HCT116 (cell line): Measurements from ENCODE around the gene GPC5. TPM values are rescaled to one million over a fixed set of nuclear protein-coding genes. Genes with fewer than 3 reads are reported as not detected.

Experiments used
- ATAC-seq: fragments of 200-7000 bp; cut with Tn5 transposase; 2 replicates; pipeline ENCODE4 v1.9.1; 2020; ENCODE audit warnings: mild to moderate bottlenecking, moderate library complexity
- BruUV-seq: library from RNA; stranded (reverse); fragments of 400-500 nt; replicated peaks from 2 replicates; lab custom pipeline; 2021; lab: Mats Ljungman, UMichigan
- CTCF ChIA-PET: fragments of 300-600 bp; sonication (Branson Sonifier 250); formaldehyde crosslinking; loops from one replicate; lab custom pipeline; 2021; ENCODE audit warnings: antibody characterized with exemption; lab: Charles Lee
- POLR2A ChIA-PET: fragments of 300-600, 350-600 bp; sonication (Branson Sonifier 250); formaldehyde crosslinking; loops from one replicate; lab custom pipeline; 2021; ENCODE audit warnings: antibody characterized with exemption; lab: Charles Lee
- RAD21 ChIA-PET, 2 experiments: fragments of 300-600 bp; sonication (Branson Sonifier 250); formaldehyde crosslinking; loops; one replicate each; lab custom pipeline; 2023; ENCODE audit warnings: low total read pairs in 2 of 2; ENCODE audit not compliant: uncharacterized antibody in 2 of 2, unreplicated experiment in 2 of 2, low non-redundant PET in 1 of 2; lab: Charles Lee
- DNase-seq: peaks from one replicate; pipeline ENCODE4 v3.0.0-alpha.2; 2010; ENCODE audit warnings: low read depth, low spot score
- H2AFZ ChIP-seq: fragments of 200-600 bp; shearing (Covaris generic), sonication (generic); 2 replicates; pipeline ENCODE4 v1.6.1; 2017; ENCODE audit warnings: low read depth, mixed run types, mixed read lengths, antibody characterized with exemption, low read length; ENCODE audit not compliant: poor library complexity, severe bottlenecking
- H3K27ac ChIP-seq: 2 replicates; pipeline ENCODE4 v1.5.1; 2012; ENCODE audit warnings: low read depth, low read length
- H3K27me3 ChIP-seq: fragments of 200-600 bp; sonication (generic); 2 replicates; pipeline ENCODE4 v1.6.1; 2016; ENCODE audit warnings: mixed run types, low read length, mixed read lengths; ENCODE audit not compliant: insufficient read depth
- H3K36me3 ChIP-seq, 2 experiments: fragments of 200-500 bp in 1 of 2; fragments of 200-600 bp in 1 of 2; sonication (Bioruptor generic) in 1 of 2; sonication (generic) in 1 of 2; 2 replicates each; pipeline versions ENCODE4 v1.5.1 to v1.6.1; 2014 to 2016; ENCODE audit warnings: low read length in 2 of 2, inconsistent platforms in 1 of 2, mixed read lengths in 1 of 2, mixed run types in 1 of 2; ENCODE audit not compliant: insufficient read depth in 2 of 2, control insufficient read depth in 1 of 2
- H3K4me1 ChIP-seq, 2 experiments: fragments of 200-600 bp in 1 of 2; sonication (generic) in 1 of 2; 2 replicates each; pipeline versions ENCODE4 v1.5.1 to v1.6.1; 2012 to 2017; ENCODE audit warnings: low read length in 2 of 2, inconsistent platforms in 1 of 2, mild to moderate bottlenecking in 1 of 2, mixed read lengths in 1 of 2, mixed run types in 1 of 2, moderate library complexity in 1 of 2; ENCODE audit not compliant: insufficient read depth in 2 of 2, control insufficient read depth in 1 of 2
- H3K4me2 ChIP-seq: fragments of 200-600 bp; sonication (generic); 2 replicates; pipeline ENCODE4 v1.6.1; 2017; ENCODE audit warnings: mixed run types, low read length, mixed read lengths
- H3K4me3 ChIP-seq, 2 experiments: fragments of 200-600 bp in 1 of 2; sonication (generic) in 1 of 2; replicated peaks in 1 of 2; 2 replicates each; pipeline ENCODE4 v1.5.1; 2011 to 2016; ENCODE audit warnings: low read length in 2 of 2, control low read depth in 1 of 2, low read depth in 1 of 2, mild to moderate bottlenecking in 1 of 2, mixed read lengths in 1 of 2, mixed run types in 1 of 2
- H3K79me2 ChIP-seq: fragments of 200-600 bp; sonication (generic); 2 replicates; pipeline ENCODE4 v1.6.1; 2017; ENCODE audit warnings: mild to moderate bottlenecking, mixed run types, low read length, moderate library complexity, mixed read lengths; ENCODE audit not compliant: insufficient read depth
- H3K9ac ChIP-seq: fragments of 200-600 bp; sonication (generic); 2 replicates; pipeline ENCODE4 v1.6.1; 2016; ENCODE audit warnings: low read length, mixed read lengths
- H3K9me2 ChIP-seq: fragments of 200-600 bp; sonication (generic), shearing (Covaris generic); 2 replicates; pipeline ENCODE4 v1.6.1; 2017; ENCODE audit warnings: mixed run types, mild to moderate bottlenecking, moderate library complexity; ENCODE audit not compliant: insufficient read depth
- H3K9me3 ChIP-seq, 2 experiments: fragments of 200-500 bp in 1 of 2; fragments of 200-600 bp in 1 of 2; sonication (Bioruptor generic) in 1 of 2; sonication (generic) in 1 of 2; 2 replicates each; pipeline ENCODE4 v1.6.1; 2014 to 2017; ENCODE audit warnings: low read length in 2 of 2, mixed read lengths in 2 of 2, inconsistent platforms in 1 of 2, low read depth in 1 of 2, mild to moderate bottlenecking in 1 of 2, mixed run types in 1 of 2, moderate library complexity in 1 of 2; ENCODE audit not compliant: control insufficient read depth in 1 of 2, insufficient read depth in 1 of 2
- H4K20me1 ChIP-seq: fragments of 200-600 bp; sonication (generic), shearing (Covaris generic); 2 replicates; pipeline ENCODE4 v1.6.1; 2017; ENCODE audit warnings: mixed run types, mild to moderate bottlenecking, moderate library complexity; ENCODE audit not compliant: insufficient read depth
- ATF3 ChIP-seq: IDR thresholded peaks from 2 replicates; pipeline ENCODE4 v1.6.1; 2012
- CEBPB ChIP-seq: IDR thresholded peaks from 2 replicates; pipeline ENCODE4 v1.6.1; 2012; ENCODE audit warnings: low read depth
- CTCF ChIP-seq, 3 experiments: fragments of 200-600 bp in 1 of 3; sonication (generic) in 1 of 3; IDR thresholded peaks in 2 of 3; conservative IDR thresholded peaks in 1 of 3; 2 replicates each; pipeline ENCODE4 v1.5.1; 2012 to 2017; ENCODE audit warnings: low read depth in 2 of 3, low read length in 2 of 3, antibody characterized with exemption in 1 of 3, borderline replicate concordance in 1 of 3, control low read depth in 1 of 3, mild to moderate bottlenecking in 1 of 3, mixed read lengths in 1 of 3, mixed run types in 1 of 3, moderate library complexity in 1 of 3; ENCODE audit not compliant: insufficient read depth in 1 of 3
- EGR1 ChIP-seq: IDR thresholded peaks from 2 replicates; pipeline ENCODE4 v1.6.1; 2012; ENCODE audit warnings: low read depth
- ELF1 ChIP-seq: IDR thresholded peaks from 2 replicates; pipeline ENCODE4 v1.6.1; 2012; ENCODE audit warnings: low read depth, borderline replicate concordance
- EZH2 ChIP-seq: fragments of 200-600 bp; sonication (generic); IDR thresholded peaks from 2 replicates; pipeline ENCODE4 v1.6.1; 2017; ENCODE audit warnings: antibody characterized with exemption, mixed run types
- EZH2phosphoT487 ChIP-seq: fragments of 200-600 bp; IDR thresholded peaks from 2 replicates; pipeline ENCODE4 v1.6.1; 2018; ENCODE audit warnings: antibody characterized with exemption, borderline replicate concordance
- FOSL1 ChIP-seq: IDR thresholded peaks from 2 replicates; pipeline ENCODE4 v1.6.1; 2012; ENCODE audit warnings: low read depth
- MAX ChIP-seq: IDR thresholded peaks from 2 replicates; pipeline ENCODE4 v1.6.1; 2012
- POLR2A ChIP-seq: IDR thresholded peaks from 2 replicates; pipeline ENCODE4 v1.7.0; 2011; ENCODE audit warnings: borderline replicate concordance; ENCODE audit not compliant: insufficient read depth, insufficient read length; ENCODE audit errors: extremely low read depth
- POLR2AphosphoS5 ChIP-seq: IDR thresholded peaks from 2 replicates; pipeline ENCODE4 v1.6.1; 2011; ENCODE audit warnings: mild to moderate bottlenecking, low read depth, low read length, moderate library complexity
- REST ChIP-seq: IDR thresholded peaks from 2 replicates; pipeline ENCODE4 v1.6.1; 2012; ENCODE audit warnings: low read depth
- SIN3A ChIP-seq: IDR thresholded peaks from 2 replicates; pipeline ENCODE4 v1.6.1; 2012; ENCODE audit warnings: low read depth
- SRF ChIP-seq: IDR thresholded peaks from 2 replicates; pipeline ENCODE4 v1.6.1; 2012; ENCODE audit warnings: low read depth
- TCF7L2 ChIP-seq: IDR thresholded peaks from 2 replicates; pipeline ENCODE4 v1.7.0; 2011; ENCODE audit warnings: borderline replicate concordance, inconsistent platforms; ENCODE audit not compliant: insufficient read depth, insufficient read length; ENCODE audit errors: extremely low read depth
- YY1 ChIP-seq: IDR thresholded peaks from 2 replicates; pipeline ENCODE4 v1.6.1; 2011; ENCODE audit warnings: low read length, low read depth, moderate library complexity, mild to moderate bottlenecking; ENCODE audit not compliant: insufficient replicate concordance; ENCODE audit errors: extremely low read depth
- ZBTB33 ChIP-seq: IDR thresholded peaks from 2 replicates; pipeline ENCODE4 v1.6.1; 2011; ENCODE audit warnings: mild to moderate bottlenecking, low read length, moderate library complexity; ENCODE audit not compliant: insufficient replicate concordance; ENCODE audit errors: extremely low read depth
- ZFX ChIP-seq: fragments of 450-650 bp; IDR thresholded peaks from 2 replicates; pipeline ENCODE4 v1.6.1; 2017
- intact Hi-C: fragments of 100-400 bp; cut with micrococcal nuclease; formaldehyde crosslinking; loops from 2 replicates; pipeline ENCODE4 v1.10.0; 2022
- total RNA-seq: library from RNA; stranded (reverse); gene quantifications from one replicate; pipeline ENCODE4 v1.2.1, GENCODE V29; 2021; ENCODE audit not compliant: unreplicated experiment

Gene GPC5
- total RNA-seq, 1 experiment from 2014 or later, result not detected

- Histone ChIP-seq H3K27me3 (no peaks in the 10 kb centered on the region), H3K27ac (no peak overlapping the region), H2AFZ (no peak overlapping the region), H3K79me2 (no peaks in the 10 kb centered on the region), H3K4me1 (no peaks in the 10 kb centered on the region), H3K36me3 (no peaks in the 10 kb centered on the region), H3K4me2 (no peak overlapping the region), H3K9ac (no peak overlapping the region), H3K9me2 (no peaks in the 10 kb centered on the region), H4K20me1 (no peaks in the 10 kb centered on the region), H3K9me3 (peaks cover 13 to 37% of the 10 kb centered on the region in 2 experiments; a peak in 3 of 4 replicates), H3K4me3 (no peak overlapping the region)
- ChIA-PET RAD21 (no interaction called here), POLR2A (no interaction called here), CTCF (no interaction called here)
- BruUV-seq, result no TSS peak
- TF ChIP-seq REST (no peak), TCF7L2 (no peak), ZFX (no peak), CTCF (IDR thresholded peaks at IDR 0.05 in 2 of 3, conservative IDR thresholded peaks at IDR 0.05 in 1 of 3; ENCODE audit: borderline replicate concordance in 1 of 3, insufficient read depth in 1 of 3, low read depth in 2 of 3, low read length in 2 of 3) (no peak), ATF3 (no peak), ZBTB33 (no peak), YY1 (no peak), FOSL1 (no peak), EZH2phosphoT487 (no peak), POLR2AphosphoS5 (no peak), CEBPB (no peak), EZH2 (no peak), MAX (no peak), SRF (no peak), ELF1 (no peak), SIN3A (no peak), POLR2A (no peak), EGR1 (no peak)
- ATAC-seq (no peak), DNase-seq (no peak)
- intact Hi-C loops, result no loop called here
These were observed 1369.0 kb downstream of the GPC5 start for GRCh38 chr13:92767468-92767867.
